HepG2 (cell line): ENCODE data around the gene APC2. TPM values are rescaled to one million over a fixed set of nuclear protein-coding genes. Genes with fewer than 3 reads are reported as not detected.

Experiments used
- ATAC-seq: fragments of 200-7000 bp; cut with Tn5 transposase; 3 replicates; pipeline ENCODE4 v1.9.1; 2020; ENCODE audit warnings: mild to moderate bottlenecking, moderate library complexity
- BruUV-seq: library from RNA; stranded (reverse); fragments of 400-500 nt; replicated peaks from 2 replicates; lab custom pipeline; 2021; lab: Mats Ljungman, UMichigan
- CTCF ChIA-PET: fragments of 300-600 bp; formaldehyde crosslinking; extraction: SDS; loops from one replicate; lab custom pipeline; 2021; ENCODE audit warnings: low total read pairs, inconsistent platforms, low intra/inter-chr PET ratio; lab: Yijun Ruan, JAX
- POLR2A ChIA-PET: fragments of 350-600 bp; sonication (Branson Sonifier 250); formaldehyde crosslinking; loops from one replicate; lab custom pipeline; 2020; ENCODE audit warnings: antibody characterized with exemption, inconsistent platforms; lab: Yijun Ruan, JAX
- DNase-seq: peaks from one replicate; pipeline ENCODE4 v3.0.0-alpha.2; 2015; ENCODE audit warnings: low spot score
- FAIRE-seq: peaks from 3 replicates; lab custom pipeline; 2011; peaks lifted over from hg19 to GRCh38; lab: Jason Lieb, UNC
- H2AFZ ChIP-seq: one replicate; pipeline ENCODE4 v1.6.1; 2011; ENCODE audit warnings: low read length, inconsistent platforms
- H3K27ac ChIP-seq: fragments of 300-600 bp; 3 replicates; pipeline ENCODE4 v1.8.0; 2011; ENCODE audit warnings: mixed run types, mild to moderate bottlenecking, mixed read lengths, low read length, inconsistent platforms; ENCODE audit not compliant: insufficient read depth; ENCODE audit errors: extremely low read length
- H3K27me3 ChIP-seq, 2 experiments: fragments of 200-600 bp in 1 of 2; 2 replicates in 1 of 2; 3 replicates in 1 of 2; pipeline versions ENCODE4 v1.6.0 to v1.8.0; 2011; ENCODE audit warnings: low read length in 2 of 2, mild to moderate bottlenecking in 2 of 2, moderate library complexity in 2 of 2, inconsistent platforms in 1 of 2; ENCODE audit not compliant: insufficient read depth in 2 of 2, control insufficient read depth in 1 of 2
- H3K36me3 ChIP-seq, 2 experiments: fragments of 200-600 bp in 1 of 2; replicated peaks in 1 of 2; 2 replicates in 1 of 2; 3 replicates in 1 of 2; pipeline versions ENCODE4 v1.5.1 to v1.8.0; 2011; ENCODE audit warnings: low read length in 2 of 2, inconsistent platforms in 1 of 2; ENCODE audit not compliant: insufficient read depth in 2 of 2, control insufficient read depth in 1 of 2
- H3K4me1 ChIP-seq: 2 replicates; pipeline ENCODE4 v1.5.1; 2012; ENCODE audit warnings: low read length, inconsistent platforms; ENCODE audit not compliant: insufficient read depth
- H3K4me2 ChIP-seq: 2 replicates; pipeline ENCODE4 v1.6.0; 2011; ENCODE audit warnings: low read depth, low read length, inconsistent platforms
- H3K4me3 ChIP-seq, 3 experiments: fragments of 200-600 bp in 1 of 3; sonication (generic), shearing (Covaris generic) in 1 of 3; replicated peaks in 1 of 3; 2 replicates each; pipeline ENCODE4 v1.5.1; 2011 to 2016; ENCODE audit warnings: low read length in 3 of 3, inconsistent platforms in 2 of 3, low read depth in 2 of 3, mild to moderate bottlenecking in 2 of 3, control low read depth in 1 of 3, mixed read lengths in 1 of 3; ENCODE audit not compliant: insufficient read depth in 1 of 3
- H3K79me2 ChIP-seq: one replicate; pipeline ENCODE4 v1.6.1; 2011; ENCODE audit warnings: low read length, inconsistent platforms; ENCODE audit not compliant: insufficient read depth
- H3K9ac ChIP-seq: 2 replicates; pipeline ENCODE4 v1.6.0; 2011; ENCODE audit warnings: mild to moderate bottlenecking, low read depth, low read length, inconsistent platforms; ENCODE audit not compliant: insufficient read depth
- H3K9me3 ChIP-seq: 2 replicates; pipeline ENCODE4 v1.5.1; 2012; ENCODE audit warnings: mild to moderate bottlenecking, low read length
- H4K20me1 ChIP-seq: 2 replicates; pipeline ENCODE4 v1.6.0; 2011; ENCODE audit warnings: inconsistent platforms, mild to moderate bottlenecking, low read length, moderate library complexity; ENCODE audit not compliant: insufficient read depth
- BRCA1 ChIP-seq: sonication (generic); formaldehyde crosslinking; IDR thresholded peaks from 2 replicates; pipeline ENCODE4 v1.4.0; 2020; ENCODE audit warnings: missing genetic modification reagents
- FOXA1 ChIP-seq, 2 experiments: fragments of 450-650 bp in 1 of 2; sonication (generic) in 1 of 2; formaldehyde crosslinking in 1 of 2; IDR thresholded peaks; 2 replicates each; pipeline versions ENCODE4 v1.4.0 to v1.6.1; 2016 to 2020; ENCODE audit warnings: missing genetic modification reagents in 1 of 2
- JARID2 ChIP-seq: sonication (generic); formaldehyde crosslinking; IDR thresholded peaks from 2 replicates; pipeline ENCODE4 v1.8.1; 2023; ENCODE audit warnings: missing genetic modification reagents, inconsistent platforms; ENCODE audit not compliant: insufficient replicate concordance
- PAWR ChIP-seq: sonication (generic); formaldehyde crosslinking; IDR thresholded peaks from 2 replicates; pipeline ENCODE4 v1.4.0; 2020; ENCODE audit warnings: missing genetic modification reagents, mild to moderate bottlenecking, borderline replicate concordance
- PHF8 ChIP-seq: sonication (generic); formaldehyde crosslinking; IDR thresholded peaks from 2 replicates; pipeline ENCODE4 v1.5.0; 2020; ENCODE audit warnings: missing genetic modification reagents
- SETDB1 ChIP-seq: sonication (generic); formaldehyde crosslinking; IDR thresholded peaks from 2 replicates; pipeline ENCODE4 v1.5.1; 2020; ENCODE audit warnings: missing genetic modification reagents, mild to moderate bottlenecking, borderline replicate concordance
- TSC22D2 ChIP-seq: sonication (generic); formaldehyde crosslinking; IDR thresholded peaks from 2 replicates; pipeline ENCODE4 v1.5.1; 2020; ENCODE audit warnings: missing genetic modification reagents, mild to moderate bottlenecking, borderline replicate concordance
- XRCC5 ChIP-seq: fragments of 200-400 bp; formaldehyde crosslinking; optimal IDR thresholded peaks from 2 replicates; pipeline ENCODE3; 2017; ENCODE audit warnings: mild to moderate bottlenecking, low read length
- YEATS4 ChIP-seq: sonication (generic); formaldehyde crosslinking; IDR thresholded peaks from 2 replicates; pipeline ENCODE4 v1.4.0; 2020; ENCODE audit warnings: missing genetic modification reagents, borderline replicate concordance
- ZBTB20 ChIP-seq: sonication (generic); formaldehyde crosslinking; IDR thresholded peaks from 2 replicates; pipeline ENCODE4 v1.8.1; 2023; ENCODE audit warnings: missing genetic modification reagents, low read depth, mild to moderate bottlenecking, borderline replicate concordance
- ZNF343 ChIP-seq: sonication (generic); formaldehyde crosslinking; IDR thresholded peaks from 2 replicates; pipeline ENCODE4 v1.4.0; 2020; ENCODE audit warnings: mild to moderate bottlenecking, missing genetic modification reagents
- ZSCAN12 ChIP-seq: sonication (generic); formaldehyde crosslinking; IDR thresholded peaks from 2 replicates; pipeline ENCODE4 v1.9.0; 2021; ENCODE audit warnings: mild to moderate bottlenecking, missing genetic modification reagents
- WGBS: methylation state at CpG from one replicate; pipeline ENCODE4 v1.1.6; 2017; ENCODE audit warnings: low lambda C conversion rate; 5-methylcytosine and 5-hydroxymethylcytosine counted together
- in situ Hi-C: cut with HindIII; loops from 2 replicates; pipeline ENCODE4 v1.10.0; 2017; ENCODE audit warnings: low pct_unique_long_range_greater_than_20kb; ENCODE audit not compliant: extremely low pct_ligation_motif_present
- intact Hi-C: fragments of 100-400 bp; cut with micrococcal nuclease; formaldehyde crosslinking; loops from one replicate; pipeline ENCODE4 v1.10.0; 2022; ENCODE audit not compliant: unreplicated experiment
- polyA plus RNA-seq, 8 experiments: library from polyadenylated mRNA; depleted of rRNA in 3 of 8; stranded (reverse) in 7 of 8; unstranded in 1 of 8; fragments of >200 nt; fragmentation: Illumina TruSeq in 4 of 8; extraction: Trizol in 4 of 8; gene quantifications; 2 replicates each; pipeline versions ENCODE4 v1.2.1 to v1.2.3, GENCODE V29; 2011 to 2016; ENCODE audit warnings: low read depth in 4 of 8, missing spikeins in 1 of 8, mixed read lengths in 1 of 8; ENCODE audit not compliant: insufficient read depth in 1 of 8
- total RNA-seq, 5 experiments: library from RNA; depleted of rRNA; stranded (reverse); fragments of >200 nt; fragmentation: Illumina TruSeq; extraction: Trizol; gene quantifications; 2 replicates each; pipeline ENCODE4 v1.2.3, GENCODE V29; 2016; ENCODE audit warnings: low read depth in 1 of 5
- TF ChIP-seq, protein P1 (sequence below): sonication (generic); formaldehyde crosslinking; IDR thresholded peaks from 2 replicates; pipeline ENCODE4 v1.8.0; 2022; ENCODE audit warnings: mild to moderate bottlenecking, missing genetic modification reagents; ENCODE audit not compliant: insufficient replicate concordance
- TF ChIP-seq, protein P2 (sequence below): sonication (generic); formaldehyde crosslinking; IDR thresholded peaks from 2 replicates; pipeline ENCODE4 v1.4.0; 2020; ENCODE audit warnings: missing genetic modification reagents
- TF ChIP-seq, protein P3 (sequence below): sonication (generic); formaldehyde crosslinking; conservative IDR thresholded peaks from 2 replicates; pipeline ENCODE4 v1.4.0; 2020; ENCODE audit warnings: mild to moderate bottlenecking, missing genetic modification reagents, moderate library complexity

APC2 gene
- total and polyA plus RNA-seq, 2 of the 13 experiments (the other 11 are each of a cell fraction or from before 2014, with no cell fraction given): 0.08 to 0.22 TPM

DNA sequence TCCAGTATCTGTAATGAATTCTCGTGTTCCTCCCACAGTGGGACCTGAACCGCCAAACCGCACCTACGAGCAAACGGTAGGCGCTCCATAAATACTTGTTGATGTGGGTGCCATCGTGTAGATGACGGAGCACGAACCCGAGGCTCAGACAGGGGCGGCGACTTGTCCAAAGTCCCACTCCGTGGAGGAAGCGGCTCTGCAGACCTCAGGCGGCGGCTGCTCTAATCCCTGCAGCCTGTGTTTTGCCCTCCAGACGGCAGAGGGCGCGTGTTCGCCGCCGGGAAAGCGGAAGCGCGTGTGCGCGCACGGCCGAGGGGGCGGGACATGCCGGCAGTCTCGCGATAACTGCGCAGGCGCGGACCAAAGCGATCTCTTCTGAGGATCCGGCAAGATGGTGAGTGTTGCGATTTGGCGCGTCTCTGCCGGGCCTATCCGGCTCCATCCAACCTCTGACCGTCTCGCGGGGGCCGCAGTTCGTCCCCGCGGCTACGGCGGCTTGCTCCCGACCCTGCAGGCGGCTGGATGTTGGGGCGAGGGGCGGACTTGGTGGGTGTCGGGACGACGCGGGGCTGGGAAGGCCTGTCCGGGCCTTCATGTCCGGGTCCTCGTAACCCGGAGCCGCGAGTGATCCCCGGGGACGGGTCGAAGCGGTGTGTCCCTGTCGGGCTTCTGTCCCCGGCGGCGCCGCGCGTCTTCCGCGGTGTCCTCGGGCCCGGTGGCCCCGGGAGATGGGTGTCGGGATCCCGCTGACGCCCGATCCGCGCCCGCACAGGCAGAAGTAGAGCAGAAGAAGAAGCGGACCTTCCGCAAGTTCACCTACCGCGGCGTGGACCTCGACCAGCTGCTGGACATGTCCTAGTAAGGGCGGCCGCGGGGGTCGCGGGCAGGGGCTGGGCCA lies 11.6 kb upstream of the APC2 start, which contains the start of gene RPS15:
RPS15 (plus strand) TSS at position 362 of the 898 bp plus-strand sequence; CDS start at position 392, 30 bp downstream.
- Histone ChIP-seq H3K79me2 (peaks cover 31% of the 10 kb centered on the region), H3K9ac (peak within 1 kb of the TSS; percentile 99), H4K20me1 (peaks cover 36% of the 10 kb centered on the region), H3K4me1 (peaks cover 30% of the 10 kb centered on the region), H3K4me2 (peak within 1 kb of the TSS; percentile 99), H3K27ac (peak within 1 kb of the TSS; percentile 82), H3K4me3 (peak within 1 kb of the TSS; percentile 86 to 89 (median 87)), H3K36me3 (peaks cover 17 to 46% of the 10 kb centered on the region in 2 experiments), H3K27me3 (no peaks in the 10 kb centered on the region), H2AFZ (no peak within 1 kb of the TSS), H3K9me3 (no peaks in the 10 kb centered on the region)
- POLR2A ChIA-PET: interaction anchor here (0.7 to 2.3 kb wide), 4 partner anchors 14 to 169 kb away, joined by 3 to 10 read pairs (median 4); partner anchors contain the start of gene CIRBP
- FAIRE-seq (peak; percentile 71), ATAC-seq (peak; percentile 86), DNase-seq (peak; percentile 91)
- intact Hi-C loops (no loop called here), in situ Hi-C loops (no loop called here)
- WGBS: 3% methylated on average over 18 of the region's 100 CpGs
- BruUV-seq: TSS peak; percentile 79
- CTCF ChIA-PET: interaction anchor here (1.2 kb wide), 1 partner anchor 75 kb away, joined by 4 read pairs; the partner anchor contains the start of gene ADAMTSL5
- TF ChIP-seq ZBTB20: peak; percentile 87; the same call in 1 of the 2 replicates
- TF ChIP-seq PAWR: 0 out of 2 replicates have a peak, but pooled peaks have one; percentile 81
- TF ChIP-seq, protein P1, sequence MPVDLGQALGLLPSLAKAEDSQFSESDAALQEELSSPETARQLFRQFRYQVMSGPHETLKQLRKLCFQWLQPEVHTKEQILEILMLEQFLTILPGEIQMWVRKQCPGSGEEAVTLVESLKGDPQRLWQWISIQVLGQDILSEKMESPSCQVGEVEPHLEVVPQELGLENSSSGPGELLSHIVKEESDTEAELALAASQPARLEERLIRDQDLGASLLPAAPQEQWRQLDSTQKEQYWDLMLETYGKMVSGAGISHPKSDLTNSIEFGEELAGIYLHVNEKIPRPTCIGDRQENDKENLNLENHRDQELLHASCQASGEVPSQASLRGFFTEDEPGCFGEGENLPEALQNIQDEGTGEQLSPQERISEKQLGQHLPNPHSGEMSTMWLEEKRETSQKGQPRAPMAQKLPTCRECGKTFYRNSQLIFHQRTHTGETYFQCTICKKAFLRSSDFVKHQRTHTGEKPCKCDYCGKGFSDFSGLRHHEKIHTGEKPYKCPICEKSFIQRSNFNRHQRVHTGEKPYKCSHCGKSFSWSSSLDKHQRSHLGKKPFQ (CRISPR knock-in tag): peak; percentile 84
- TF ChIP-seq ZNF343 (CRISPR knock-in tag): peak; percentile 53; the same call in 1 of the 2 replicates
- TF ChIP-seq BRCA1 (CRISPR knock-in tag): peak; percentile 94
- TF ChIP-seq ZSCAN12 (CRISPR knock-in tag): peak; percentile 91
- TF ChIP-seq, protein P2, sequence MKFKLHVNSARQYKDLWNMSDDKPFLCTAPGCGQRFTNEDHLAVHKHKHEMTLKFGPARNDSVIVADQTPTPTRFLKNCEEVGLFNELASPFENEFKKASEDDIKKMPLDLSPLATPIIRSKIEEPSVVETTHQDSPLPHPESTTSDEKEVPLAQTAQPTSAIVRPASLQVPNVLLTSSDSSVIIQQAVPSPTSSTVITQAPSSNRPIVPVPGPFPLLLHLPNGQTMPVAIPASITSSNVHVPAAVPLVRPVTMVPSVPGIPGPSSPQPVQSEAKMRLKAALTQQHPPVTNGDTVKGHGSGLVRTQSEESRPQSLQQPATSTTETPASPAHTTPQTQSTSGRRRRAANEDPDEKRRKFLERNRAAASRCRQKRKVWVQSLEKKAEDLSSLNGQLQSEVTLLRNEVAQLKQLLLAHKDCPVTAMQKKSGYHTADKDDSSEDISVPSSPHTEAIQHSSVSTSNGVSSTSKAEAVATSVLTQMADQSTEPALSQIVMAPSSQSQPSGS (CRISPR knock-in tag): peak; percentile 92
- peak; percentile 99 for TF ChIP-seq YEATS4 (CRISPR knock-in tag)
- no peak for TF ChIP-seq FOXA1 (IDR thresholded peaks at IDR 0.05)
- TF ChIP-seq FOXA1 (CRISPR knock-in tag; IDR thresholded peaks at IDR 0.05): 0 out of 2 replicates have a peak, but pooled peaks have one; percentile 2
- peak; percentile 99 for TF ChIP-seq XRCC5
- peak; percentile 99 for TF ChIP-seq PHF8 (CRISPR knock-in tag)
- TF ChIP-seq TSC22D2 (CRISPR knock-in tag): peak; percentile 43
- TF ChIP-seq, protein P3, sequence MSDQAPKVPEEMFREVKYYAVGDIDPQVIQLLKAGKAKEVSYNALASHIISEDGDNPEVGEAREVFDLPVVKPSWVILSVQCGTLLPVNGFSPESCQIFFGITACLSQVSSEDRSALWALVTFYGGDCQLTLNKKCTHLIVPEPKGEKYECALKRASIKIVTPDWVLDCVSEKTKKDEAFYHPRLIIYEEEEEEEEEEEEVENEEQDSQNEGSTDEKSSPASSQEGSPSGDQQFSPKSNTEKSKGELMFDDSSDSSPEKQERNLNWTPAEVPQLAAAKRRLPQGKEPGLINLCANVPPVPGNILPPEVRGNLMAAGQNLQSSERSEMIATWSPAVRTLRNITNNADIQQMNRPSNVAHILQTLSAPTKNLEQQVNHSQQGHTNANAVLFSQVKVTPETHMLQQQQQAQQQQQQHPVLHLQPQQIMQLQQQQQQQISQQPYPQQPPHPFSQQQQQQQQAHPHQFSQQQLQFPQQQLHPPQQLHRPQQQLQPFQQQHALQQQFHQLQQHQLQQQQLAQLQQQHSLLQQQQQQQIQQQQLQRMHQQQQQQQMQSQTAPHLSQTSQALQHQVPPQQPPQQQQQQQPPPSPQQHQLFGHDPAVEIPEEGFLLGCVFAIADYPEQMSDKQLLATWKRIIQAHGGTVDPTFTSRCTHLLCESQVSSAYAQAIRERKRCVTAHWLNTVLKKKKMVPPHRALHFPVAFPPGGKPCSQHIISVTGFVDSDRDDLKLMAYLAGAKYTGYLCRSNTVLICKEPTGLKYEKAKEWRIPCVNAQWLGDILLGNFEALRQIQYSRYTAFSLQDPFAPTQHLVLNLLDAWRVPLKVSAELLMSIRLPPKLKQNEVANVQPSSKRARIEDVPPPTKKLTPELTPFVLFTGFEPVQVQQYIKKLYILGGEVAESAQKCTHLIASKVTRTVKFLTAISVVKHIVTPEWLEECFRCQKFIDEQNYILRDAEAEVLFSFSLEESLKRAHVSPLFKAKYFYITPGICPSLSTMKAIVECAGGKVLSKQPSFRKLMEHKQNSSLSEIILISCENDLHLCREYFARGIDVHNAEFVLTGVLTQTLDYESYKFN: peak; percentile 81
- TF ChIP-seq SETDB1: no peak
- TF ChIP-seq JARID2 (CRISPR knock-in tag): no peak
